OCI-LY7 (cell line): ENCODE data around the gene FAM221B. TPM values are rescaled to one million over a fixed set of nuclear protein-coding genes. Genes with fewer than 3 reads are reported as not detected.

Source experiments
- BruUV-seq: library from RNA; stranded (reverse); fragments of 400-500 nt; replicated peaks from 2 replicates; lab custom pipeline; 2021; lab: Mats Ljungman, UMichigan
- CTCF ChIA-PET: fragments of 300-600 bp; sonication (Branson Sonifier 250); formaldehyde crosslinking; loops from one replicate; lab custom pipeline; 2022; ENCODE audit warnings: antibody characterized with exemption; ENCODE audit not compliant: unreplicated experiment; lab: Charles Lee
- POLR2A ChIA-PET: fragments of 300-600 bp; sonication (Branson Sonifier 250); formaldehyde crosslinking; loops from one replicate; lab custom pipeline; 2022; ENCODE audit warnings: antibody characterized with exemption; lab: Charles Lee
- DNase-seq: peaks from one replicate; pipeline ENCODE4 v3.0.0-alpha.2; 2015; ENCODE audit warnings: low spot score
- H2AFZ ChIP-seq: fragments of 200-600 bp; sonication (generic), shearing (Covaris generic); 2 replicates; pipeline ENCODE4 v1.6.1; 2014; ENCODE audit warnings: mild to moderate bottlenecking, antibody characterized with exemption, low read length, moderate library complexity
- H3K27ac ChIP-seq: fragments of 200-600 bp; sonication (generic); 2 replicates; pipeline ENCODE4 v1.5.1; 2014; ENCODE audit warnings: mixed run types, low read depth, mild to moderate bottlenecking, moderate library complexity, low read length, inconsistent platforms; ENCODE audit not compliant: poor library complexity, severe bottlenecking
- H3K36me3 ChIP-seq: fragments of 200-600 bp; sonication (generic); 2 replicates; pipeline ENCODE4 v1.6.1; 2014; ENCODE audit warnings: mild to moderate bottlenecking, antibody characterized with exemption, low read length, moderate library complexity, mixed read lengths; ENCODE audit not compliant: insufficient read depth
- H3K4me1 ChIP-seq: fragments of 200-600 bp; sonication (generic); 2 replicates; pipeline ENCODE4 v1.5.1; 2014; ENCODE audit warnings: mild to moderate bottlenecking, low read length; ENCODE audit not compliant: insufficient read depth, poor library complexity, severe bottlenecking
- H3K4me2 ChIP-seq: fragments of 200-600 bp; sonication (generic); 2 replicates; pipeline ENCODE4 v1.6.1; 2014; ENCODE audit warnings: mild to moderate bottlenecking, low read length
- H3K4me3 ChIP-seq: fragments of 200-600 bp; sonication (generic); 2 replicates; pipeline ENCODE4 v1.5.1; 2014; ENCODE audit warnings: mild to moderate bottlenecking, low read depth, low read length; ENCODE audit not compliant: poor library complexity, severe bottlenecking
- H3K79me2 ChIP-seq: fragments of 200-600 bp; sonication (generic); 2 replicates; pipeline ENCODE4 v1.6.1; 2016; ENCODE audit warnings: low read depth, mild to moderate bottlenecking, low read length, moderate library complexity, mixed read lengths; ENCODE audit not compliant: insufficient read depth
- H3K9me2 ChIP-seq: fragments of 200-600 bp; sonication (generic); 2 replicates; pipeline ENCODE4 v1.6.1; 2016; ENCODE audit warnings: mild to moderate bottlenecking, low read length, mixed read lengths; ENCODE audit not compliant: insufficient read depth
- H3K9me3 ChIP-seq: fragments of 200-600 bp; sonication (generic); 2 replicates; pipeline ENCODE4 v1.6.1; 2014; ENCODE audit warnings: mild to moderate bottlenecking, mixed run types, low read length, mixed read lengths
- H4K20me1 ChIP-seq: fragments of 200-600 bp; sonication (generic); 2 replicates; pipeline ENCODE4 v1.6.1; 2014; ENCODE audit warnings: mild to moderate bottlenecking, antibody characterized with exemption, low read length, moderate library complexity, mixed read lengths; ENCODE audit not compliant: insufficient read depth
- EZH2phosphoT487 ChIP-seq: fragments of 200-600 bp; sonication (generic); IDR thresholded peaks from 2 replicates; pipeline ENCODE4 v1.6.1; 2018; ENCODE audit warnings: low read depth, borderline replicate concordance, mild to moderate bottlenecking, mixed run types, antibody characterized with exemption, low read length, moderate library complexity, mixed read lengths
- intact Hi-C: fragments of 100-400 bp; cut with micrococcal nuclease; formaldehyde crosslinking; loops from one replicate; pipeline ENCODE4 v1.10.0; 2022; ENCODE audit not compliant: unreplicated experiment
- small RNA-seq: library from RNA; depleted of rRNA; stranded (forward); fragments of <200 nt; gene quantifications from one replicate; pipeline ENCODE3, GENCODE V24; 2014
- total RNA-seq, 2 experiments: library from RNA; depleted of rRNA in 1 of 2; stranded (reverse); fragments of >200 nt in 1 of 2; shearing (Covaris generic) in 1 of 2; gene quantifications; 2 replicates each; pipeline ENCODE4 v1.2.3, GENCODE V29; 2014 to 2022
- TF ChIP-seq, protein P1 (sequence below): fragments of 200-600 bp; sonication (generic); conservative IDR thresholded peaks from 2 replicates; pipeline ENCODE4 v1.5.1; 2014; ENCODE audit warnings: mild to moderate bottlenecking, antibody characterized with exemption, low read length, moderate library complexity, mixed read lengths

Gene FAM221B
- total RNA-seq, 2 experiments from 2014 or later: not detected

DNA sequence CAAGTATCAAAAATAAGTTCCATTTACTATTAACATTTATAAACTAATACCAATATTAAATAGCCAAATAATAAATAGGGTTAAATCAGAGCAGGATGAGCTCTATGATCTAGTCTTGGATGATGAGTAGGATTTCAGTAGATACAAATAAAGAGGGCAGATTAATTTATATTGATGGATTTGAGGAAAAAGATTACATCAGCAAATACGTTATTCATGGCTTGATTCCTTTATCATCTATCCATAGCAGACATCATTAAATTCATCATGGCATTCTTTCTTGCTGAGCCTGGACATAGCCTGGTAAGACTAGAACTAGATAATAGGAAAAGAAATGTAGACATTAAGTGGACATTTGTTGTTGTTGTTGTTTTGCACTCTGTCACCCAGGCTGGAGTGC, 61.1 kb downstream of the FAM221B start:
- POLR2A ChIA-PET: interaction anchor here (0.7 kb wide), 1 partner anchor 22 kb away, joined by 5 read pairs; no protein-coding TSS in a partner anchor
- Histone ChIP-seq H3K36me3 (peaks cover 11% of the 10 kb centered on the region), H3K9me3 (peaks cover 10% of the 10 kb centered on the region; the same call in 1 of the 2 replicates), H3K79me2 (peaks cover 15% of the 10 kb centered on the region; the same call in 1 of the 2 replicates), H3K4me2 (no peak overlapping the region), H2AFZ (no peak overlapping the region), H3K9me2 (no peaks in the 10 kb centered on the region), H4K20me1 (no peaks in the 10 kb centered on the region), H3K4me3 (no peak overlapping the region), H3K27ac (no peak overlapping the region), H3K4me1 (peaks cover 64% of the 10 kb centered on the region)
- no peak for DNase-seq
- intact Hi-C loops: no loop called here
- TF ChIP-seq, protein P1, sequence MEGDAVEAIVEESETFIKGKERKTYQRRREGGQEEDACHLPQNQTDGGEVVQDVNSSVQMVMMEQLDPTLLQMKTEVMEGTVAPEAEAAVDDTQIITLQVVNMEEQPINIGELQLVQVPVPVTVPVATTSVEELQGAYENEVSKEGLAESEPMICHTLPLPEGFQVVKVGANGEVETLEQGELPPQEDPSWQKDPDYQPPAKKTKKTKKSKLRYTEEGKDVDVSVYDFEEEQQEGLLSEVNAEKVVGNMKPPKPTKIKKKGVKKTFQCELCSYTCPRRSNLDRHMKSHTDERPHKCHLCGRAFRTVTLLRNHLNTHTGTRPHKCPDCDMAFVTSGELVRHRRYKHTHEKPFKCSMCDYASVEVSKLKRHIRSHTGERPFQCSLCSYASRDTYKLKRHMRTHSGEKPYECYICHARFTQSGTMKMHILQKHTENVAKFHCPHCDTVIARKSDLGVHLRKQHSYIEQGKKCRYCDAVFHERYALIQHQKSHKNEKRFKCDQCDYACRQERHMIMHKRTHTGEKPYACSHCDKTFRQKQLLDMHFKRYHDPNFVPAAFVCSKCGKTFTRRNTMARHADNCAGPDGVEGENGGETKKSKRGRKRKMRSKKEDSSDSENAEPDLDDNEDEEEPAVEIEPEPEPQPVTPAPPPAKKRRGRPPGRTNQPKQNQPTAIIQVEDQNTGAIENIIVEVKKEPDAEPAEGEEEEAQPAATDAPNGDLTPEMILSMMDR: no peak
- no peak for TF ChIP-seq EZH2phosphoT487
- BruUV-seq: no TSS peak
- CTCF ChIA-PET: no interaction called here

DNA sequence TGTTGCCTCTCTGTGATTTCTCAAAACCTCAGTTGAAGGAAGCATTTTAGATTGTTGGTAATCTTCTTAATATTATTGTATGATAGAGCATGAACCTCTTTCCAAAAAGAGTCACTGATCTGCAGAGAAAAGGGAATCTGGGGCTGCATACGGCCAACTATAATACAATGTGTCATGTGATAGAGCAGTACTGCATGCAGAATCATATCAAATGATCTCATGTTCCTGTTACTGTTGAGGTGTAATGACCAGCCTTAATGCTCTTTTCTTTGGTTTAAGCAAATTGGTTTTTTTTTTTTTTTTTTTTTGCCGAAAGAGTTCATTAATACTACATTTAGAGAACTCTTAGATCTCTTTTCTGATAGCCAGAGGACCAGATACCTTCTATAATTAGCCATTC, 61.5 kb downstream of the FAM221B start:
- H3K9me3 ChIP-seq: peaks cover 10% of the 10 kb centered on the region; the same call in 1 of the 2 replicates
- no TSS peak for BruUV-seq
- POLR2A ChIA-PET: interaction anchor here (0.6 to 0.7 kb wide), 2 partner anchors 22 to 134 kb away, joined by 3 to 5 read pairs; no protein-coding TSS in a partner anchor
- no peak overlapping the region for H2AFZ ChIP-seq
- no peak overlapping the region for H3K4me2 ChIP-seq
- TF ChIP-seq, protein P1: no peak
- no peak for TF ChIP-seq EZH2phosphoT487
- peaks cover 15% of the 10 kb centered on the region; the same call in 1 of the 2 replicates for H3K79me2 ChIP-seq
- no peaks in the 10 kb centered on the region for H3K9me2 ChIP-seq
- no peak overlapping the region for H3K27ac ChIP-seq
- DNase-seq: no peak
- H4K20me1 ChIP-seq: no peaks in the 10 kb centered on the region
- CTCF ChIA-PET: no interaction called here
- H3K36me3 ChIP-seq: peaks cover 11% of the 10 kb centered on the region
- intact Hi-C loops: no loop called here
- peaks cover 66% of the 10 kb centered on the region for H3K4me1 ChIP-seq
- H3K4me3 ChIP-seq: no peak overlapping the region

Small RNA genes within 50 kb of the gene (small RNA-seq; reads per million reads assigned to genes)
- 0.31 reads per million for gene HINT2

Other genes starting within 250 kb of the FAM221B start
- 15.0 and 18.3 TPM in 2 replicates for gene TESK1, start 223.5 kb downstream of the FAM221B start, total RNA-seq (2014; rRNA removed; shearing (Covaris generic))
- gene TESK1, start 223.5 kb downstream of the FAM221B start, total RNA-seq (2022): 36.9 and 42.2 TPM in 2 replicates
- 91.4 and 107 TPM in 2 replicates for gene CD72, start 210.3 kb downstream of the FAM221B start, total RNA-seq (2014; rRNA removed; shearing (Covaris generic))
- 63.0 and 67.6 TPM in 2 replicates for gene CD72, start 210.3 kb downstream of the FAM221B start, total RNA-seq (2022)
- 176 and 210 TPM in 2 replicates for gene SIT1, start 177.8 kb downstream of the FAM221B start, total RNA-seq (2014; rRNA removed; shearing (Covaris generic))
- 93.0 and 121 TPM in 2 replicates for gene SIT1, start 177.8 kb downstream of the FAM221B start, total RNA-seq (2022)
- gene RMRP, start 170.7 kb downstream of the FAM221B start, total RNA-seq (2014; rRNA removed; shearing (Covaris generic)): 21,739 and 26,575 TPM in 2 replicates
- gene RMRP, start 170.7 kb downstream of the FAM221B start, total RNA-seq (2022): 4,033 and 12,624 TPM in 2 replicates
- gene CCDC107, start 170.4 kb downstream of the FAM221B start, total RNA-seq (2014; rRNA removed; shearing (Covaris generic)): 16.5 and 20.3 TPM in 2 replicates
- 10.0 and 11.4 TPM in 2 replicates for gene CCDC107, start 170.4 kb downstream of the FAM221B start, total RNA-seq (2022)
- 22.7 and 30.8 TPM in 2 replicates for gene ARHGEF39, start 163.5 kb downstream of the FAM221B start, total RNA-seq (2014; rRNA removed; shearing (Covaris generic))
- gene ARHGEF39, start 163.5 kb downstream of the FAM221B start, total RNA-seq (2022): 48.1 and 53.6 TPM in 2 replicates
- gene CA9, start 154.8 kb downstream of the FAM221B start, total RNA-seq (2014; rRNA removed; shearing (Covaris generic)): 0.10 and 0.16 TPM in 2 replicates
- gene CA9, start 154.8 kb downstream of the FAM221B start, total RNA-seq (2022): not detected in 2 replicates
- 0.44 TPM in 1 of 2 replicates, not detected in the other for gene TPM2, start 138.8 kb downstream of the FAM221B start, total RNA-seq (2014; rRNA removed; shearing (Covaris generic))
- gene TPM2, start 138.8 kb downstream of the FAM221B start, total RNA-seq (2022): 2.5 and 3.8 TPM in 2 replicates
- gene TLN1, start 96.5 kb downstream of the FAM221B start, total RNA-seq (2014; rRNA removed; shearing (Covaris generic)): 87.5 and 98.8 TPM in 2 replicates
- gene TLN1, start 96.5 kb downstream of the FAM221B start, total RNA-seq (2022): 169 and 177 TPM in 2 replicates
- 16.8 and 18.2 TPM in 2 replicates for gene CREB3, start 96.1 kb downstream of the FAM221B start, total RNA-seq (2014; rRNA removed; shearing (Covaris generic))
- gene CREB3, start 96.1 kb downstream of the FAM221B start, total RNA-seq (2022): 21.9 and 23.0 TPM in 2 replicates
- gene GBA2, start 79.5 kb downstream of the FAM221B start, total RNA-seq (2014; rRNA removed; shearing (Covaris generic)): 66.0 and 75.4 TPM in 2 replicates
- 68.2 and 70.4 TPM in 2 replicates for gene GBA2, start 79.5 kb downstream of the FAM221B start, total RNA-seq (2022)
- 12.3 and 13.5 TPM in 2 replicates for gene RGP1, start 79.4 kb downstream of the FAM221B start, total RNA-seq (2014; rRNA removed; shearing (Covaris generic))
- 27.1 and 31.3 TPM in 2 replicates for gene RGP1, start 79.4 kb downstream of the FAM221B start, total RNA-seq (2022)
- 0.67 and 2.3 TPM in 2 replicates for gene MSMP, start 74.5 kb downstream of the FAM221B start, total RNA-seq (2014; rRNA removed; shearing (Covaris generic))
- 4.1 and 4.4 TPM in 2 replicates for gene MSMP, start 74.5 kb downstream of the FAM221B start, total RNA-seq (2022)
- gene NPR2, start 37.1 kb downstream of the FAM221B start, total RNA-seq (2014; rRNA removed; shearing (Covaris generic)): 3.0 and 9.8 TPM in 2 replicates
- 3.5 and 4.7 TPM in 2 replicates for gene NPR2, start 37.1 kb downstream of the FAM221B start, total RNA-seq (2022)
- gene SPAG8, start 16.5 kb downstream of the FAM221B start, total RNA-seq (2014; rRNA removed; shearing (Covaris generic)): 1.1 and 3.9 TPM in 2 replicates
- gene SPAG8, start 16.5 kb downstream of the FAM221B start, total RNA-seq (2022): 3.6 and 5.1 TPM in 2 replicates
- gene HINT2, start 13.7 kb downstream of the FAM221B start, total RNA-seq (2014; rRNA removed; shearing (Covaris generic)): 74.3 and 82.5 TPM in 2 replicates
- 83.1 and 84.5 TPM in 2 replicates for gene HINT2, start 13.7 kb downstream of the FAM221B start, total RNA-seq (2022)
- gene TMEM8B, start 496 bp upstream of the FAM221B start, total RNA-seq (2014; rRNA removed; shearing (Covaris generic)): 3.1 and 3.2 TPM in 2 replicates
- 15.7 and 19.1 TPM in 2 replicates for gene TMEM8B, start 496 bp upstream of the FAM221B start, total RNA-seq (2022)
- gene OR13J1, start 41.7 kb upstream of the FAM221B start, total RNA-seq (2014; rRNA removed; shearing (Covaris generic)): not detected in 2 replicates
- gene OR13J1, start 41.7 kb upstream of the FAM221B start, total RNA-seq (2022): not detected in 2 replicates
- not detected in 2 replicates for gene HRCT1, start 77.5 kb upstream of the FAM221B start, total RNA-seq (2014; rRNA removed; shearing (Covaris generic))
- gene HRCT1, start 77.5 kb upstream of the FAM221B start, total RNA-seq (2022): not detected in 2 replicates
- gene SPAAR, start 80.8 kb upstream of the FAM221B start, total RNA-seq (2014; rRNA removed; shearing (Covaris generic)): not detected in 2 replicates
- not detected in 2 replicates for gene SPAAR, start 80.8 kb upstream of the FAM221B start, total RNA-seq (2022)
- gene OR2S2, start 129.4 kb upstream of the FAM221B start, total RNA-seq (2014; rRNA removed; shearing (Covaris generic)): not detected in 2 replicates
- gene OR2S2, start 129.4 kb upstream of the FAM221B start, total RNA-seq (2022): not detected in 2 replicates
- 3.0 and 6.0 TPM in 2 replicates for gene RECK, start 208.2 kb upstream of the FAM221B start, total RNA-seq (2014; rRNA removed; shearing (Covaris generic))
- gene RECK, start 208.2 kb upstream of the FAM221B start, total RNA-seq (2022): 6.5 and 8.1 TPM in 2 replicates